Stimulated activated CD8-positive, alpha-beta memory T cell treated with anti-CD3 and anti-CD28 coated beads, Interleukin-7, amount 100 ng/mL, for 1 hour (primary cell): ENCODE measurements around the gene P4HA3.

Experiments
- DNase-seq, 2 donors: peaks; one replicate each; pipeline ENCODE4 v3.0.0-alpha.2; 2020; ENCODE audit warnings: low read depth in 2 of 2

The P4HA3 gene

GRCh38 chr11:74267014-74267413, 44.4 kb downstream of the P4HA3 start:
- no peak for DNase-seq

- no peak for DNase-seq
Observed at GRCh38 chr11:74265256-74265655, 46.2 kb downstream of the P4HA3 start.

- DNase-seq: no peak
Observed at GRCh38 chr11:74262725-74263124, 48.7 kb downstream of the P4HA3 start.

- DNase-seq: no peak
Observed at GRCh38 chr11:74257959-74258553, 53.4 kb downstream of the P4HA3 start.

- no peak for DNase-seq
Observed at GRCh38 chr11:74256378-74257133, 54.9 kb downstream of the P4HA3 start.

- DNase-seq: peak; percentile 13 to 21
Observed at GRCh38 chr11:74255741-74256375, 55.6 kb downstream of the P4HA3 start.

GRCh38 chr11:74253361-74253760, 58.1 kb downstream of the P4HA3 start:
- no peak for DNase-seq

GRCh38 chr11:74249496-74249895, 61.9 kb downstream of the P4HA3 start:
- no peak for DNase-seq

GRCh38 chr11:74248469-74248868, 63.0 kb downstream of the P4HA3 start:
- DNase-seq: no peak

- DNase-seq: no peak
Observed at GRCh38 chr11:74238243-74238642, 73.2 kb downstream of the P4HA3 start.

- DNase-seq: no peak
Observed at GRCh38 chr11:74237541-74237940, 73.9 kb downstream of the P4HA3 start.

- DNase-seq: no peak
Observed at GRCh38 chr11:74235121-74235520, 76.3 kb downstream of the P4HA3 start.

- DNase-seq: no peak
Observed at GRCh38 chr11:74233683-74234082, 77.8 kb downstream of the P4HA3 start.

- DNase-seq: no peak
Observed at GRCh38 chr11:74232311-74232950, 79.0 kb downstream of the P4HA3 start.

GRCh38 chr11:74226907-74227306, 84.5 kb downstream of the P4HA3 start:
- no peak for DNase-seq

GRCh38 chr11:74225565-74225964, 85.9 kb downstream of the P4HA3 start:
- no peak for DNase-seq

GRCh38 chr11:74221816-74222215, 89.6 kb downstream of the P4HA3 start:
- no peak for DNase-seq

- DNase-seq: no peak
Observed at GRCh38 chr11:74220376-74220775, 91.1 kb downstream of the P4HA3 start.
